SU-DHL-6 (cell line): Measurements from ENCODE around the gene DSCAML1.

Experiments used
- EZH2phosphoT487 ChIP-seq: fragments of 200-600 bp; sonication (generic), shearing (Covaris generic); conservative IDR thresholded peaks from 2 replicates; pipeline ENCODE4 v1.6.1; 2018; ENCODE audit warnings: mild to moderate bottlenecking, antibody characterized with exemption, low read length, moderate library complexity, mixed read lengths
- TF ChIP-seq, protein P1 (sequence below): fragments of 200-600 bp; sonication (generic); IDR thresholded peaks from one replicate; pipeline ENCODE4 v1.5.1; 2017; ENCODE audit warnings: antibody characterized with exemption, mild to moderate bottlenecking, low read length, moderate library complexity; ENCODE audit not compliant: insufficient read depth, poor library complexity, severe bottlenecking

DNA sequence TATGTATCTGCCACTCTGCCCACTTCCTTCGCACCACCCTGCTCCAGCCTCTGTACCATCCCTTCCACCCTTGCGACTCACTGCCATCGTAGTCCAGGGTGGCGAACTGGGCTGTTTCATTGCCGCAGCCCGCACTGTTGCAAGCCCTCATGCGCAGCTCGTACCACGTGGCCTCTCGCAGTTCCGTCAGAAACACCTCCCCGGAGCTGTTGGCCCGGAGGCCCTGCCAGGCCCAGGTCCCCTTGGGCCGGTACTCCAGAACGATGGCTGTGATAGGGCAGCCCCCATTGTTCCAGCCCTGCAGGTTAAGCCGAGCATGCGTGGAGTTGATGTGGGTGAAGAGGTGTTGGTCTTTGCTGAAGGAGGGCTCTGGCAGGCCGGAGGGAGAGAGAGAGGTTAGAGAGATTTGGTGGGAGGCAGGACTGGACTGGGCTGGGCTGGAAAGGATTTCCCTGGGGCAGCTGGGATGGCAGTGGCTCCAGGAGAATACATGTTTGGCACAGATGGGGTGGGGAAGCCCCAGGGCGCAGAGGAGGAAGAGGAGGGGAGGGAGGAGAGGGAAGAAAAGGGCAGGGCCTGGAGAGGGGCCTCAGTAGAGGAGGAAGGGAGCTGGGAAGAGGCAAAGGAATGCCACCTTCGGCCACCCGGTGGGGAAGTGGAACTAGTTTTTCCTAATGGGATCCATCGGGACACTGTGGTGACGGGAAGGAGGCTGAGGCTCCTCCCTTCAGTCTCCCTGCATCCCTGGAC is 359.8 kb downstream of the DSCAML1 start:
- TF ChIP-seq, protein P1, sequence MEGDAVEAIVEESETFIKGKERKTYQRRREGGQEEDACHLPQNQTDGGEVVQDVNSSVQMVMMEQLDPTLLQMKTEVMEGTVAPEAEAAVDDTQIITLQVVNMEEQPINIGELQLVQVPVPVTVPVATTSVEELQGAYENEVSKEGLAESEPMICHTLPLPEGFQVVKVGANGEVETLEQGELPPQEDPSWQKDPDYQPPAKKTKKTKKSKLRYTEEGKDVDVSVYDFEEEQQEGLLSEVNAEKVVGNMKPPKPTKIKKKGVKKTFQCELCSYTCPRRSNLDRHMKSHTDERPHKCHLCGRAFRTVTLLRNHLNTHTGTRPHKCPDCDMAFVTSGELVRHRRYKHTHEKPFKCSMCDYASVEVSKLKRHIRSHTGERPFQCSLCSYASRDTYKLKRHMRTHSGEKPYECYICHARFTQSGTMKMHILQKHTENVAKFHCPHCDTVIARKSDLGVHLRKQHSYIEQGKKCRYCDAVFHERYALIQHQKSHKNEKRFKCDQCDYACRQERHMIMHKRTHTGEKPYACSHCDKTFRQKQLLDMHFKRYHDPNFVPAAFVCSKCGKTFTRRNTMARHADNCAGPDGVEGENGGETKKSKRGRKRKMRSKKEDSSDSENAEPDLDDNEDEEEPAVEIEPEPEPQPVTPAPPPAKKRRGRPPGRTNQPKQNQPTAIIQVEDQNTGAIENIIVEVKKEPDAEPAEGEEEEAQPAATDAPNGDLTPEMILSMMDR = no peak
- no peak for TF ChIP-seq EZH2phosphoT487
